ENCODE data around the gene MNX1.

GRCh38 chr7:157041514-157042277 is 31.2 kb upstream of the MNX1 start:
- TF ChIP-seq EZH2phosphoT487 (IDR thresholded peaks at IDR 0.05; ENCODE audit: borderline replicate concordance, low read length) (no peak), CTCF (IDR thresholded peaks at IDR 0.05; ENCODE audit: low read depth, low read length, poor library complexity, severe bottlenecking) (no peak)
